Measurements from ENCODE around the gene HPRT1. TPM values are rescaled to one million over a fixed set of nuclear protein-coding genes. Genes with fewer than 3 reads are reported as not detected.

The HPRT1 gene
- total and polyA plus RNA-seq, 4 donors, result 18.8 to 32.3 (median 27.1) TPM

DNA sequence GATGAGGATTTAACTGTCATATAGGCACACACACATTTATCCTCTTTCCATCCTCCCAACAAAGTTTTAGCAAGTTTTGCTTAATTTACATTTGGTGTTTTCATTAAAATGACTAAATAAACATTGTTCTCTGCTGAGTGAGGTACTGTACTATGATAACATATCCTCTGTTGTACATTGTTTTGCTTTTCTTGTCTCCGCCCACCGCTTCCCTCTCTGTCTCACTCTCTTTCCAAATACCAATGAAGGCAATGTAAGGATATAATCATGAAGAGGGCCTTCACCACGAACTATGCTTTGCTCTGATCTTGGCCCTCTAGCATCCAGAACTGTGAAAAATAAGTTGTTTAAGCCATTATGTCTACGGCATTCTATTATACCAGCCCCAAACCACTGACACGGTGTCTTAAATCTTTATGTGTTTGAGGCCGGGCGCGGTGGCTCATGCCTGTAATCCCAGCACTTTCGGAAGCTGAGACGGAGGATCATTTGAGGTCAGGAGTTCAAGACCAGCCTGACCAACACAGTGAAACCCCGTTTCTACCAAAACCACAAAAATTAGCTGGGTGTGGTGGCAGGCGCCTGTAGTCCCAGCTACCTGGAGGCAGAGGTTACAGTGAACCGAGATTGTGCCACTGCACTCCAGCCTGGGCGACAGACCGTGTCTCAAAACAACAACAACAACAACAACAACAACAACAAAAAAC, 65.3 kb downstream of the HPRT1 start:
- Histone ChIP-seq H3K27me3 (ENCODE audit: control insufficient read depth in 1 of 2, insufficient read depth in 2 of 2, low read length in 1 of 2) (no peaks in the 10 kb centered on the region), H3K4me1 (ENCODE audit: control insufficient read depth in 1 of 2, insufficient read depth in 2 of 2, low read length in 2 of 2) (no peaks in the 10 kb centered on the region), H3K36me3 (ENCODE audit: control insufficient read depth in 1 of 2, insufficient read depth in 2 of 2, low read length in 1 of 2) (no peaks in the 10 kb centered on the region), H3K27ac (ENCODE audit: low read depth in 1 of 2, low read length in 2 of 2) (no peak overlapping the region), H3K9me3 (ENCODE audit: control insufficient read depth, low read length) (no peaks in the 10 kb centered on the region), H3K4me3 (ENCODE audit: low read length in 2 of 2) (no peak overlapping the region)
- ATAC-seq (ENCODE audit: low FRiP score), result no peak
- DNase-seq, result no peak
- intact Hi-C loops (cut with DNase I), result loop anchor here in 1 of 2 donors (10.0 kb wide), 1 partner anchor 230 kb away; no protein-coding TSS in a partner anchor
- 85 to 89% methylated on average over 15 of the region's 15 CpGs for WGBS, 2 donors

GRCh38 chrX:134526399-134526798, 66.4 kb downstream of the HPRT1 start:
- H3K4me1 ChIP-seq (ENCODE audit: control insufficient read depth in 1 of 2, insufficient read depth in 2 of 2, low read length in 2 of 2), result no peaks in the 10 kb centered on the region

GRCh38 chrX:134528960-134529359, 69.0 kb downstream of the HPRT1 start:
- no peaks in the 10 kb centered on the region for H3K9me3 ChIP-seq (ENCODE audit: control insufficient read depth, low read length)
- no peaks in the 10 kb centered on the region for H3K36me3 ChIP-seq (ENCODE audit: control insufficient read depth in 1 of 2, insufficient read depth in 2 of 2, low read length in 1 of 2)
- DNase-seq (no peak), ATAC-seq (ENCODE audit: low FRiP score) (no peak)
- intact Hi-C loops (cut with DNase I), result loop anchor here in 1 of 2 donors (10.0 kb wide), 1 partner anchor 226 kb away; no protein-coding TSS in a partner anchor
- H3K4me3 ChIP-seq (ENCODE audit: low read length in 2 of 2), result no peak overlapping the region
- no peaks in the 10 kb centered on the region for H3K27me3 ChIP-seq (ENCODE audit: control insufficient read depth in 1 of 2, insufficient read depth in 2 of 2, low read length in 1 of 2)
- no peak overlapping the region for H3K27ac ChIP-seq (ENCODE audit: low read depth in 1 of 2, low read length in 2 of 2)
- WGBS, 2 donors, result 54 to 64% methylated on average over 3 of the region's 3 CpGs
- no peaks in the 10 kb centered on the region for H3K4me1 ChIP-seq (ENCODE audit: control insufficient read depth in 1 of 2, insufficient read depth in 2 of 2, low read length in 2 of 2)

More at GRCh38 chrX:134526399-134526798, 66.4 kb downstream of the HPRT1 start:
- no peaks in the 10 kb centered on the region for H3K27me3 ChIP-seq (ENCODE audit: control insufficient read depth in 1 of 2, insufficient read depth in 2 of 2, low read length in 1 of 2)
- H3K36me3 ChIP-seq (ENCODE audit: control insufficient read depth in 1 of 2, insufficient read depth in 2 of 2, low read length in 1 of 2), result no peaks in the 10 kb centered on the region
- ATAC-seq (ENCODE audit: low FRiP score), result no peak
- intact Hi-C loops (cut with DNase I), result loop anchor here in 1 of 2 donors (10.0 kb wide), 1 partner anchor 228 kb away; no protein-coding TSS in a partner anchor
- 89 to 98% methylated on average over 5 of the region's 5 CpGs for WGBS, 2 donors
- H3K9me3 ChIP-seq (ENCODE audit: control insufficient read depth, low read length), result no peaks in the 10 kb centered on the region
- H3K27ac ChIP-seq (ENCODE audit: low read depth in 1 of 2, low read length in 2 of 2), result no peak overlapping the region
- DNase-seq, result no peak
- no peak overlapping the region for H3K4me3 ChIP-seq (ENCODE audit: low read length in 2 of 2)

- no peaks in the 10 kb centered on the region for H3K9me3 ChIP-seq (ENCODE audit: control insufficient read depth, low read length)
- WGBS, 2 donors, result 84 to 87% methylated on average over 6 of the region's 6 CpGs
- H3K4me3 ChIP-seq (ENCODE audit: low read length in 2 of 2), result no peak overlapping the region
- H3K27ac ChIP-seq (ENCODE audit: low read depth in 1 of 2, low read length in 2 of 2), result no peak overlapping the region
- DNase-seq (no peak), ATAC-seq (ENCODE audit: low FRiP score) (peak; percentile 22)
- intact Hi-C loops (cut with DNase I), result loop anchor here in 1 of 2 donors (10.0 kb wide), 1 partner anchor 225 kb away; no protein-coding TSS in a partner anchor
- no peaks in the 10 kb centered on the region for H3K27me3 ChIP-seq (ENCODE audit: control insufficient read depth in 1 of 2, insufficient read depth in 2 of 2, low read length in 1 of 2)
- H3K36me3 ChIP-seq (ENCODE audit: control insufficient read depth in 1 of 2, insufficient read depth in 2 of 2, low read length in 1 of 2), result no peaks in the 10 kb centered on the region
- H3K4me1 ChIP-seq (ENCODE audit: control insufficient read depth in 1 of 2, insufficient read depth in 2 of 2, low read length in 2 of 2), result no peaks in the 10 kb centered on the region
Observed at GRCh38 chrX:134529481-134529880, 69.5 kb downstream of the HPRT1 start.

- 80 to 89% methylated on average over 7 of the region's 7 CpGs for WGBS, 2 donors
- Histone ChIP-seq H3K27ac (ENCODE audit: low read depth in 1 of 2, low read length in 2 of 2) (no peak overlapping the region), H3K4me1 (ENCODE audit: control insufficient read depth in 1 of 2, insufficient read depth in 2 of 2, low read length in 2 of 2) (no peaks in the 10 kb centered on the region), H3K9me3 (ENCODE audit: control insufficient read depth, low read length) (no peaks in the 10 kb centered on the region), H3K4me3 (ENCODE audit: low read length in 2 of 2) (no peak overlapping the region), H3K36me3 (ENCODE audit: control insufficient read depth in 1 of 2, insufficient read depth in 2 of 2, low read length in 1 of 2) (no peaks in the 10 kb centered on the region), H3K27me3 (ENCODE audit: control insufficient read depth in 1 of 2, insufficient read depth in 2 of 2, low read length in 1 of 2) (no peaks in the 10 kb centered on the region)
- ATAC-seq (ENCODE audit: low FRiP score) (no peak), DNase-seq (no peak)
- intact Hi-C loops (cut with DNase I), result no loop called here
Observed at GRCh38 chrX:134530845-134531244, 70.9 kb downstream of the HPRT1 start.

DNA sequence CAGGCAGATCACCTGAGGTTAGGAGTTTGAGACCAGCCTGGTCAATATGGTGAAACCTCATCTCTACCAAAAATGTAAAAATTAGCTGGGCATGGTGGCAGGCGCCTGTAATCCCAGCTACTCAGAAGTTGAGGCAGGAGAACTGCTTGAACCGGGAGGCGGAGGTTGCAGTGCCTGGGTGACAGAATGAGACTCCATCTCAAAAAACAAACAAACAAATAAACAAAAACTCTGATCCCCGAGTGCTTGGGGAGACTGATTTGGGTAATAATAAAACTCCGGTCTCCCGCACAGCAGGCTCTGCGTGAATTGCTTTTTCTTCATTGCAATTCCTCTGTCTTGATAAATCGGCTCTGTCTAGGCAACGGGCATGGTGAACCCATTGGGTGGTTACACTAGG, 73.4 kb downstream of the HPRT1 start:
- intact Hi-C loops (cut with DNase I), result no loop called here
- H3K9me3 ChIP-seq (ENCODE audit: control insufficient read depth, low read length), result no peaks in the 10 kb centered on the region
- WGBS, 2 donors, result 58 to 69% methylated on average over 9 of the region's 9 CpGs
- DNase-seq, result no peak
- ATAC-seq (ENCODE audit: low FRiP score), result no peak
- no peaks in the 10 kb centered on the region for H3K27me3 ChIP-seq (ENCODE audit: control insufficient read depth in 1 of 2, insufficient read depth in 2 of 2, low read length in 1 of 2)
- H3K4me3 ChIP-seq (ENCODE audit: low read length in 2 of 2), result no peak overlapping the region
- H3K36me3 ChIP-seq (ENCODE audit: control insufficient read depth in 1 of 2, insufficient read depth in 2 of 2, low read length in 1 of 2), result no peaks in the 10 kb centered on the region
- H3K4me1 ChIP-seq (ENCODE audit: control insufficient read depth in 1 of 2, insufficient read depth in 2 of 2, low read length in 2 of 2), result no peaks in the 10 kb centered on the region
- H3K27ac ChIP-seq (ENCODE audit: low read depth in 1 of 2, low read length in 2 of 2), result no peak overlapping the region

DNA sequence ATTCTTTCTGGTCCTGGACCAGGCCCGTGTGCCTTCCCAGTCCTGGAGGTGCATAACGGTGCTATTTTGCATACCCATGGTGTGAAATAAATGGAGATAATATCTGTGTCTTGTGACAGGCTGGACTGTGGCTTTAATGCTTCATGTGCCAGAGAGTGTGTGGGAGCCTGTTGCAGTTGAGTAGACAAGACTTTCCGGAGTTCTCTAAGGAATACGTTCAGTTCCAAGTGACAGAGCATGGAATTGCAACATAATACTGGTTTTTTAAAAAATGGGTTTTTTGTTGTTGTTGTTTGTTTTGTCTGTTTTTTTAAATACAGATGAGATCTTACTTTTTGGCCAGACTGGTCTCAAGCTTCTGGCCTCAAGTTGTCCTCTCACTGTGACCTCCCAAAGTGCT, 74.0 kb downstream of the HPRT1 start:
- WGBS, 2 donors, result 46 to 50% methylated on average over 4 of the region's 4 CpGs
- ATAC-seq (ENCODE audit: low FRiP score), result no peak
- no peak for DNase-seq

GRCh38 chrX:134537179-134537955, 77.4 kb downstream of the HPRT1 start:
- H3K4me3 ChIP-seq (ENCODE audit: low read length in 2 of 2), result no peak overlapping the region
- no peak overlapping the region for H3K27ac ChIP-seq (ENCODE audit: low read depth in 1 of 2, low read length in 2 of 2)
- H3K27me3 ChIP-seq (ENCODE audit: control insufficient read depth in 1 of 2, insufficient read depth in 2 of 2, low read length in 1 of 2), result no peaks in the 10 kb centered on the region
- ATAC-seq (ENCODE audit: low FRiP score) (no peak), DNase-seq (no peak)
- H3K36me3 ChIP-seq (ENCODE audit: control insufficient read depth in 1 of 2, insufficient read depth in 2 of 2, low read length in 1 of 2), result no peaks in the 10 kb centered on the region
- H3K9me3 ChIP-seq (ENCODE audit: control insufficient read depth, low read length), result no peaks in the 10 kb centered on the region
- intact Hi-C loops (cut with DNase I), result no loop called here
- H3K4me1 ChIP-seq (ENCODE audit: control insufficient read depth in 1 of 2, insufficient read depth in 2 of 2, low read length in 2 of 2), result no peaks in the 10 kb centered on the region
- 53 to 70% methylated on average over 5 of the region's 5 CpGs for WGBS, 2 donors

More for the DNA sequence above, 74.0 kb downstream of the HPRT1 start:
- H3K27me3 ChIP-seq (ENCODE audit: control insufficient read depth in 1 of 2, insufficient read depth in 2 of 2, low read length in 1 of 2), result no peaks in the 10 kb centered on the region
- H3K27ac ChIP-seq (ENCODE audit: low read depth in 1 of 2, low read length in 2 of 2), result no peak overlapping the region
- no peaks in the 10 kb centered on the region for H3K9me3 ChIP-seq (ENCODE audit: control insufficient read depth, low read length)
- H3K36me3 ChIP-seq (ENCODE audit: control insufficient read depth in 1 of 2, insufficient read depth in 2 of 2, low read length in 1 of 2), result no peaks in the 10 kb centered on the region
- intact Hi-C loops (cut with DNase I), result no loop called here
- no peak overlapping the region for H3K4me3 ChIP-seq (ENCODE audit: low read length in 2 of 2)
- no peaks in the 10 kb centered on the region for H3K4me1 ChIP-seq (ENCODE audit: control insufficient read depth in 1 of 2, insufficient read depth in 2 of 2, low read length in 2 of 2)

Data from aorta (tissue), 5 donors.